CD4-positive, alpha-beta T cell treated with Interleukin-6 for 4 hours (primary cell): ENCODE data around the gene UBAC2.
A peak's percentile ranks its signal among the peaks of the same experiment; 100 is the strongest.

Experiments used
- DNase-seq: peaks from one replicate; pipeline ENCODE4 v3.0.0-alpha.2; 2020; ENCODE audit warnings: mixed read lengths

UBAC2 gene

GRCh38 chr13:99421271-99421670, 220.6 kb downstream of the UBAC2 start:
- DNase-seq: no peak

- DNase-seq: no peak
Observed at GRCh38 chr13:99421758-99422585, 221.3 kb downstream of the UBAC2 start.

GRCh38 chr13:99422586-99423220, 222.0 kb downstream of the UBAC2 start:
- DNase-seq: no peak

- peak; percentile 80 for DNase-seq
Observed at GRCh38 chr13:99425485-99426341, 225.1 kb downstream of the UBAC2 start.

- DNase-seq: no peak
Observed at GRCh38 chr13:99426426-99426825, 225.8 kb downstream of the UBAC2 start.

GRCh38 chr13:99429670-99430069, 229.0 kb downstream of the UBAC2 start:
- DNase-seq: no peak

GRCh38 chr13:99431927-99432608, 231.4 kb downstream of the UBAC2 start:
- DNase-seq: no peak

GRCh38 chr13:99432609-99433542, 232.2 kb downstream of the UBAC2 start:
- peak; percentile 84 for DNase-seq

GRCh38 chr13:99433543-99434075, 233.0 kb downstream of the UBAC2 start:
- DNase-seq: no peak

GRCh38 chr13:99434258-99434788, 233.7 kb downstream of the UBAC2 start:
- DNase-seq: peak; percentile 91

GRCh38 chr13:99435116-99435515, 234.5 kb downstream of the UBAC2 start:
- no peak for DNase-seq

- no peak for DNase-seq
Observed at GRCh38 chr13:99435998-99436397, 235.3 kb downstream of the UBAC2 start.
